Hematopoietic multipotent progenitor cell (in vitro differentiated cells): ENCODE measurements around the gene PTPN18. TPM values are rescaled to one million over a fixed set of nuclear protein-coding genes. Genes with fewer than 3 reads are reported as not detected.

Experiments used
- DNase-seq, 3 donors: peaks; one replicate each; pipeline ENCODE4 v3.0.0-alpha.2; 2011 to 2015; ENCODE audit warnings: low read depth in 2 of 3, low spot score in 2 of 3
- total RNA-seq: library from RNA; depleted of rRNA; stranded (reverse); fragments of >200 nt; gene quantifications from one replicate; pipeline ENCODE4 v1.2.3, GENCODE V29; 2012

Gene PTPN18
- total RNA-seq, 1 donor: 56.0 TPM

GRCh38 chr2:130363479-130363878 lies 7.6 kb downstream of the PTPN18 start:
- no peak for DNase-seq

GRCh38 chr2:130365075-130365474 lies 9.2 kb downstream of the PTPN18 start:
- DNase-seq: no peak

- no peak for DNase-seq
Measured at GRCh38 chr2:130365963-130366362, 10.1 kb downstream of the PTPN18 start.

- DNase-seq: no peak
Measured at GRCh38 chr2:130366720-130367119, 10.9 kb downstream of the PTPN18 start.

- DNase-seq: no peak
Measured at GRCh38 chr2:130368786-130369185, 12.9 kb downstream of the PTPN18 start.

- DNase-seq: no peak
Measured at GRCh38 chr2:130369311-130369964, 13.6 kb downstream of the PTPN18 start.

- DNase-seq: no peak
Measured at GRCh38 chr2:130369965-130370341, 14.1 kb downstream of the PTPN18 start.

GRCh38 chr2:130370490-130370889 lies 14.6 kb downstream of the PTPN18 start:
- DNase-seq: no peak

- DNase-seq: no peak
Measured at GRCh38 chr2:130371723-130372054, 15.8 kb downstream of the PTPN18 start.

GRCh38 chr2:130372055-130372832 lies 16.4 kb downstream of the PTPN18 start:
- DNase-seq: peak; percentile 52 to 69 (median 69)

- no peak for DNase-seq
Measured at GRCh38 chr2:130372833-130373807, 17.3 kb downstream of the PTPN18 start.

GRCh38 chr2:130373808-130374365 lies 18.0 kb downstream of the PTPN18 start:
- no peak for DNase-seq

GRCh38 chr2:130374587-130375290 lies 18.9 kb downstream of the PTPN18 start:
- no peak for DNase-seq

- no peak for DNase-seq
Measured at GRCh38 chr2:130375291-130376266, 19.7 kb downstream of the PTPN18 start.

- no peak for DNase-seq
Measured at GRCh38 chr2:130376433-130377293, 20.8 kb downstream of the PTPN18 start.

GRCh38 chr2:130377491-130377890 lies 21.6 kb downstream of the PTPN18 start:
- DNase-seq: no peak

GRCh38 chr2:130378206-130378897 lies 22.5 kb downstream of the PTPN18 start:
- DNase-seq: no peak

- no peak for DNase-seq
Measured at GRCh38 chr2:130378898-130379214, 23.0 kb downstream of the PTPN18 start.
